GM23338 (cell line): ENCODE results near the gene GTSF1L. TPM values are rescaled to one million over a fixed set of nuclear protein-coding genes. Genes with fewer than 3 reads are reported as not detected.

Experiments
- ATAC-seq: fragments of 200-7000 bp; cut with Tn5 transposase; 3 replicates; pipeline ENCODE4 v1.9.1; 2020
- DNase-seq: peaks from one replicate; pipeline ENCODE4 v3.0.0-alpha.2; 2015; ENCODE audit warnings: low spot score
- H2AFZ ChIP-seq: fragments of 200-600 bp; sonication (generic); 2 replicates; pipeline ENCODE4 v1.8.0; 2016; ENCODE audit warnings: antibody characterized with exemption, mild to moderate bottlenecking, moderate library complexity
- H3F3A ChIP-seq: fragments of 200-600 bp; sonication (generic); replicated peaks from 2 replicates; pipeline ENCODE4 v1.8.0; 2017; ENCODE audit warnings: antibody characterized with exemption, mixed run types, low read depth
- H3K27ac ChIP-seq: fragments of 200-600 bp; sonication (generic); 2 replicates; pipeline ENCODE4 v1.6.1; 2016; ENCODE audit warnings: low read depth
- H3K27me3 ChIP-seq: fragments of 200-600 bp; sonication (generic); 2 replicates; pipeline ENCODE4 v1.8.0; 2016; ENCODE audit warnings: mild to moderate bottlenecking, mixed run types, moderate library complexity; ENCODE audit not compliant: insufficient read depth
- H3K36me3 ChIP-seq: fragments of 200-600 bp; sonication (generic); 2 replicates; pipeline ENCODE4 v1.8.0; 2016; ENCODE audit warnings: mild to moderate bottlenecking; ENCODE audit not compliant: insufficient read depth
- H3K4me1 ChIP-seq: fragments of 200-600 bp; sonication (generic); 2 replicates; pipeline ENCODE4 v1.8.0; 2016; ENCODE audit warnings: mild to moderate bottlenecking, moderate library complexity; ENCODE audit not compliant: insufficient read depth
- H3K4me2 ChIP-seq: fragments of 200-600 bp; sonication (generic); 2 replicates; pipeline ENCODE4 v1.7.1; 2017; ENCODE audit warnings: mixed run types
- H3K4me3 ChIP-seq: fragments of 200-600 bp; sonication (generic); 2 replicates; pipeline ENCODE4 v1.6.1; 2016; ENCODE audit warnings: mixed run types
- H3K79me2 ChIP-seq: fragments of 200-600 bp; sonication (generic); replicated peaks from 2 replicates; pipeline ENCODE4 v1.8.0; 2017; ENCODE audit warnings: mild to moderate bottlenecking; ENCODE audit not compliant: insufficient read depth
- H3K9me2 ChIP-seq: fragments of 200-600 bp; sonication (generic); 2 replicates; pipeline ENCODE4 v1.8.0; 2017; ENCODE audit not compliant: insufficient read depth
- H4K20me1 ChIP-seq: fragments of 200-600 bp; sonication (generic); replicated peaks from 2 replicates; pipeline ENCODE4 v1.8.0; 2017; ENCODE audit warnings: mild to moderate bottlenecking; ENCODE audit not compliant: insufficient read depth
- H3K27ac Mint-ChIP-seq: 2 replicates; pipeline ENCODE4 v1.8.0; 2020; ENCODE audit warnings: inconsistent platforms, mild to moderate bottlenecking, moderate library complexity, mixed read lengths
- H3K27me3 Mint-ChIP-seq: 3 replicates; pipeline ENCODE4 v1.8.0; 2022; ENCODE audit warnings: low read depth, mild to moderate bottlenecking, moderate library complexity, mixed read lengths, inconsistent platforms; ENCODE audit not compliant: insufficient read depth, poor library complexity
- H3K36me3 Mint-ChIP-seq: 3 replicates; pipeline ENCODE4 v1.8.0; 2021; ENCODE audit warnings: low read depth, mild to moderate bottlenecking, inconsistent platforms, moderate library complexity, mixed read lengths
- H3K4me1 Mint-ChIP-seq: 3 replicates; pipeline ENCODE4 v1.8.0; 2020; ENCODE audit warnings: mild to moderate bottlenecking, inconsistent platforms, mixed read lengths
- H3K4me3 Mint-ChIP-seq: 3 replicates; pipeline ENCODE4 v1.8.0; 2021; ENCODE audit warnings: moderate library complexity, mild to moderate bottlenecking, inconsistent platforms, mixed read lengths
- H3K9me3 Mint-ChIP-seq: 3 replicates; pipeline ENCODE4 v1.8.0; 2020; ENCODE audit warnings: moderate library complexity, mild to moderate bottlenecking, inconsistent platforms, mixed read lengths
- CREB1 ChIP-seq: fragments of 250-450 bp; sonication (Bioruptor Pico); IDR thresholded peaks from 2 replicates; pipeline ENCODE4 v1.5.0; 2020; ENCODE audit warnings: low read depth, mild to moderate bottlenecking, moderate library complexity
- EZH2 ChIP-seq: fragments of 200-600 bp; sonication (generic); IDR thresholded peaks from one replicate; pipeline ENCODE4 v1.8.0; 2017; ENCODE audit warnings: antibody characterized with exemption, mild to moderate bottlenecking, low read depth; ENCODE audit not compliant: unreplicated experiment
- EZH2phosphoT487 ChIP-seq: fragments of 200-600 bp; sonication (generic); IDR thresholded peaks from one replicate; pipeline ENCODE4 v1.8.1; 2018; ENCODE audit warnings: antibody characterized with exemption; ENCODE audit not compliant: unreplicated experiment
- JUNB ChIP-seq: IDR thresholded peaks from one replicate; pipeline ENCODE4 v1.6.1; 2016; ENCODE audit warnings: antibody characterized with exemption; ENCODE audit not compliant: unreplicated experiment
- NANOG ChIP-seq: IDR thresholded peaks from 2 replicates; pipeline ENCODE4 v1.6.1; 2016; ENCODE audit warnings: antibody characterized with exemption, borderline replicate concordance
- STAT1 ChIP-seq: IDR thresholded peaks from one replicate; pipeline ENCODE4 v1.6.1; 2016; ENCODE audit warnings: antibody characterized with exemption; ENCODE audit not compliant: unreplicated experiment
- ZNF114 ChIP-seq: fragments of 250-450 bp; sonication (Bioruptor Pico); IDR thresholded peaks from 2 replicates; pipeline ENCODE4 v1.5.0; 2020; ENCODE audit warnings: mild to moderate bottlenecking, moderate library complexity
- ZNF331 ChIP-seq: fragments of 250-450 bp; sonication (Bioruptor Pico); IDR thresholded peaks from 2 replicates; pipeline ENCODE4 v1.5.0; 2020; ENCODE audit warnings: low read depth, mild to moderate bottlenecking, moderate library complexity
- polyA plus RNA-seq: library from polyadenylated mRNA; unstranded; fragments of >200 nt; fragmentation: Nextera tagmentation; extraction: Ambion mirVana; gene quantifications from 2 replicates; pipeline ENCODE4 v1.2.1, GENCODE V29; 2016
- total RNA-seq: library from RNA; depleted of rRNA; stranded (reverse); fragments of >200 nt; shearing (Covaris generic); gene quantifications from 2 replicates; pipeline ENCODE4 v1.2.3, GENCODE V29; 2014
- TF ChIP-seq, protein P1 (sequence below), 2 experiments: fragments of 200-600 bp in 1 of 2; sonication (generic) in 1 of 2; conservative IDR thresholded peaks; 2 replicates each; pipeline versions ENCODE4 v1.5.1 to v1.6.1; 2016 to 2017; ENCODE audit warnings: antibody characterized with exemption in 2 of 2, low read depth in 2 of 2, mild to moderate bottlenecking in 2 of 2, moderate library complexity in 1 of 2
- TF ChIP-seq, protein P2 (sequence below): IDR thresholded peaks from 2 replicates; pipeline ENCODE4 v1.6.1; 2016; ENCODE audit warnings: antibody characterized with exemption
- TF ChIP-seq, protein P3 (sequence below): IDR thresholded peaks from one replicate; pipeline ENCODE4 v1.6.1; 2018; ENCODE audit warnings: antibody characterized with exemption; ENCODE audit not compliant: unreplicated experiment

GTSF1L gene
- total and polyA plus RNA-seq, 2 experiments from 2014 or later: not detected

DNA sequence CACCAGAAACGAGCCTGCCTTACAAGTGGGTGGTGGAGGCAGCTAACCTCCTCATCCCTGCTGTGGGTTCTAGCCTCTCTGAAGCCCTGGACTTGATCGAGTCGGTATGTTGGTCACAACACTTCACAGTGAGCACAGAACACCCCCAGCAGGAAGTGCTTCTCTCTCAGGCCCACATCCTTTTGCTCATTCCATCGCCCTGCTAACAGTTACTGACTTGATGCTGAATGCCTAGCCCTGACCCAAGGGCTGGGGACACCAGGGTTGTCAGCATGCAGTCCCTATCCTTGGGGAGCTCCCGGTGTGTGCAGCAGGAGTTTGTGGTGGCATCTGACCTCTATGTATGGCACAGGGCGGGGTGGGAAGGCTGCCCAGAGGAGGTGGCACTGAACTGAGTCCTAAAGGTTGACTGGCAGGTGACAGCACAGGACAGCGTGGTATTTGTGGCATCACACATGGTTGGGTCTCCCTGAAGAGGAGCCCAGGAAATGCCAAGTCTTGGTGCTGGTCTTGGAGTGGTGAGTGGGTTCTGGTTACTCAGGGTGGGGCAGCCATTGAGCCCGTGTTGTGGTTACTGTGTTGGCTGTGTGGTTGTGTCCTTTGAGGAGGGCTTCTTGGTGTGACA lies 26.7 kb downstream of the GTSF1L start (continued):
- TF ChIP-seq, protein P1, sequence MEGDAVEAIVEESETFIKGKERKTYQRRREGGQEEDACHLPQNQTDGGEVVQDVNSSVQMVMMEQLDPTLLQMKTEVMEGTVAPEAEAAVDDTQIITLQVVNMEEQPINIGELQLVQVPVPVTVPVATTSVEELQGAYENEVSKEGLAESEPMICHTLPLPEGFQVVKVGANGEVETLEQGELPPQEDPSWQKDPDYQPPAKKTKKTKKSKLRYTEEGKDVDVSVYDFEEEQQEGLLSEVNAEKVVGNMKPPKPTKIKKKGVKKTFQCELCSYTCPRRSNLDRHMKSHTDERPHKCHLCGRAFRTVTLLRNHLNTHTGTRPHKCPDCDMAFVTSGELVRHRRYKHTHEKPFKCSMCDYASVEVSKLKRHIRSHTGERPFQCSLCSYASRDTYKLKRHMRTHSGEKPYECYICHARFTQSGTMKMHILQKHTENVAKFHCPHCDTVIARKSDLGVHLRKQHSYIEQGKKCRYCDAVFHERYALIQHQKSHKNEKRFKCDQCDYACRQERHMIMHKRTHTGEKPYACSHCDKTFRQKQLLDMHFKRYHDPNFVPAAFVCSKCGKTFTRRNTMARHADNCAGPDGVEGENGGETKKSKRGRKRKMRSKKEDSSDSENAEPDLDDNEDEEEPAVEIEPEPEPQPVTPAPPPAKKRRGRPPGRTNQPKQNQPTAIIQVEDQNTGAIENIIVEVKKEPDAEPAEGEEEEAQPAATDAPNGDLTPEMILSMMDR (conservative IDR thresholded peaks at IDR 0.05; ENCODE audit: low read depth in 2 of 2): no peak
- TF ChIP-seq, protein P2, sequence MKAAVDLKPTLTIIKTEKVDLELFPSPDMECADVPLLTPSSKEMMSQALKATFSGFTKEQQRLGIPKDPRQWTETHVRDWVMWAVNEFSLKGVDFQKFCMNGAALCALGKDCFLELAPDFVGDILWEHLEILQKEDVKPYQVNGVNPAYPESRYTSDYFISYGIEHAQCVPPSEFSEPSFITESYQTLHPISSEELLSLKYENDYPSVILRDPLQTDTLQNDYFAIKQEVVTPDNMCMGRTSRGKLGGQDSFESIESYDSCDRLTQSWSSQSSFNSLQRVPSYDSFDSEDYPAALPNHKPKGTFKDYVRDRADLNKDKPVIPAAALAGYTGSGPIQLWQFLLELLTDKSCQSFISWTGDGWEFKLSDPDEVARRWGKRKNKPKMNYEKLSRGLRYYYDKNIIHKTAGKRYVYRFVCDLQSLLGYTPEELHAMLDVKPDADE: no peak
- TF ChIP-seq STAT1 (no peak), ZNF114 (no peak)

DNA sequence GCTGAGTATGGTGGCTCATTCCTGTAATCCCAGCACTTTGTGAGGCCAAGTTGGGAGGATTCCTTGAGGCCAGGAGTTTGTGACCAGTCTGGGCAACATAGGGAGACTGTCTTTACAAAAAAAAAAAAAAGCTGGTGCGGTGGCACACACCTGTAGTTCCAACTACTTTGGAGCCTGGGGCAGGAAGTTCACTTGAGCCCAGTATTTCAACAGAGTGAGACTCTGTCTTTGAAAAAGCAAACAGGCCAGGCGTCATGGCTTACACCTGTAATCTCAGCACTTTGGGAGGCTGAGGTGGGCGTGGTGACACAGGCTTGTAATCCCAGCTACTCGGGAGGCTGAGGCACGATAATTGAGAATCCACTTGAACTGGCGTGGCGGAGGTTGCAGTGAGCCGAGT lies 31.2 kb downstream of the GTSF1L start:
- no peaks in the 10 kb centered on the region for H3K4me1 ChIP-seq
- ATAC-seq (no peak), DNase-seq (no peak)
- no peak overlapping the region for H3K27ac ChIP-seq
- peaks cover 17% of the 10 kb centered on the region for H4K20me1 ChIP-seq
- no peak overlapping the region for H2AFZ ChIP-seq
- H3K27ac Mint-ChIP-seq: no peak overlapping the region
- H3K4me1 Mint-ChIP-seq: no peaks in the 10 kb centered on the region
- no peaks in the 10 kb centered on the region for H3K27me3 ChIP-seq
- peaks cover 3% of the 10 kb centered on the region for H3K27me3 Mint-ChIP-seq
- no peaks in the 10 kb centered on the region for H3F3A ChIP-seq
- no peaks in the 10 kb centered on the region for H3K9me3 Mint-ChIP-seq
- no peaks in the 10 kb centered on the region for H3K9me2 ChIP-seq
- H3K79me2 ChIP-seq: peaks cover under 1% of the 10 kb centered on the region; the same call in 1 of the 2 replicates
- H3K4me2 ChIP-seq: no peak overlapping the region
- no peak overlapping the region for H3K4me3 ChIP-seq
- no peak overlapping the region for H3K4me3 Mint-ChIP-seq
- peaks cover 61% of the 10 kb centered on the region for H3K36me3 Mint-ChIP-seq
- H3K36me3 ChIP-seq: peaks cover 38% of the 10 kb centered on the region
- TF ChIP-seq ZNF114: no peak
- TF ChIP-seq JUNB: no peak
- no peak for TF ChIP-seq NANOG
- no peak for TF ChIP-seq EZH2
- TF ChIP-seq STAT1: no peak
- TF ChIP-seq ZNF331 (CRISPR knock-in tag): no peak
- no peak for TF ChIP-seq EZH2phosphoT487
- no peak for TF ChIP-seq CREB1 (CRISPR knock-in tag)
- TF ChIP-seq, protein P1 (conservative IDR thresholded peaks at IDR 0.05; ENCODE audit: low read depth in 2 of 2): no peak
- TF ChIP-seq, protein P2: no peak
- TF ChIP-seq, protein P3, sequence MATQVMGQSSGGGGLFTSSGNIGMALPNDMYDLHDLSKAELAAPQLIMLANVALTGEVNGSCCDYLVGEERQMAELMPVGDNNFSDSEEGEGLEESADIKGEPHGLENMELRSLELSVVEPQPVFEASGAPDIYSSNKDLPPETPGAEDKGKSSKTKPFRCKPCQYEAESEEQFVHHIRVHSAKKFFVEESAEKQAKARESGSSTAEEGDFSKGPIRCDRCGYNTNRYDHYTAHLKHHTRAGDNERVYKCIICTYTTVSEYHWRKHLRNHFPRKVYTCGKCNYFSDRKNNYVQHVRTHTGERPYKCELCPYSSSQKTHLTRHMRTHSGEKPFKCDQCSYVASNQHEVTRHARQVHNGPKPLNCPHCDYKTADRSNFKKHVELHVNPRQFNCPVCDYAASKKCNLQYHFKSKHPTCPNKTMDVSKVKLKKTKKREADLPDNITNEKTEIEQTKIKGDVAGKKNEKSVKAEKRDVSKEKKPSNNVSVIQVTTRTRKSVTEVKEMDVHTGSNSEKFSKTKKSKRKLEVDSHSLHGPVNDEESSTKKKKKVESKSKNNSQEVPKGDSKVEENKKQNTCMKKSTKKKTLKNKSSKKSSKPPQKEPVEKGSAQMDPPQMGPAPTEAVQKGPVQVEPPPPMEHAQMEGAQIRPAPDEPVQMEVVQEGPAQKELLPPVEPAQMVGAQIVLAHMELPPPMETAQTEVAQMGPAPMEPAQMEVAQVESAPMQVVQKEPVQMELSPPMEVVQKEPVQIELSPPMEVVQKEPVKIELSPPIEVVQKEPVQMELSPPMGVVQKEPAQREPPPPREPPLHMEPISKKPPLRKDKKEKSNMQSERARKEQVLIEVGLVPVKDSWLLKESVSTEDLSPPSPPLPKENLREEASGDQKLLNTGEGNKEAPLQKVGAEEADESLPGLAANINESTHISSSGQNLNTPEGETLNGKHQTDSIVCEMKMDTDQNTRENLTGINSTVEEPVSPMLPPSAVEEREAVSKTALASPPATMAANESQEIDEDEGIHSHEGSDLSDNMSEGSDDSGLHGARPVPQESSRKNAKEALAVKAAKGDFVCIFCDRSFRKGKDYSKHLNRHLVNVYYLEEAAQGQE: no peak
